GM19240 (cell line): Measurements from ENCODE around the gene HOXB6.

ENCODE experiments used
- DNase-seq: peaks from one replicate; pipeline ENCODE4 v3.0.0; 2011; ENCODE audit warnings: low spot score; ENCODE audit not compliant: insufficient read length

The HOXB6 gene

DNA sequence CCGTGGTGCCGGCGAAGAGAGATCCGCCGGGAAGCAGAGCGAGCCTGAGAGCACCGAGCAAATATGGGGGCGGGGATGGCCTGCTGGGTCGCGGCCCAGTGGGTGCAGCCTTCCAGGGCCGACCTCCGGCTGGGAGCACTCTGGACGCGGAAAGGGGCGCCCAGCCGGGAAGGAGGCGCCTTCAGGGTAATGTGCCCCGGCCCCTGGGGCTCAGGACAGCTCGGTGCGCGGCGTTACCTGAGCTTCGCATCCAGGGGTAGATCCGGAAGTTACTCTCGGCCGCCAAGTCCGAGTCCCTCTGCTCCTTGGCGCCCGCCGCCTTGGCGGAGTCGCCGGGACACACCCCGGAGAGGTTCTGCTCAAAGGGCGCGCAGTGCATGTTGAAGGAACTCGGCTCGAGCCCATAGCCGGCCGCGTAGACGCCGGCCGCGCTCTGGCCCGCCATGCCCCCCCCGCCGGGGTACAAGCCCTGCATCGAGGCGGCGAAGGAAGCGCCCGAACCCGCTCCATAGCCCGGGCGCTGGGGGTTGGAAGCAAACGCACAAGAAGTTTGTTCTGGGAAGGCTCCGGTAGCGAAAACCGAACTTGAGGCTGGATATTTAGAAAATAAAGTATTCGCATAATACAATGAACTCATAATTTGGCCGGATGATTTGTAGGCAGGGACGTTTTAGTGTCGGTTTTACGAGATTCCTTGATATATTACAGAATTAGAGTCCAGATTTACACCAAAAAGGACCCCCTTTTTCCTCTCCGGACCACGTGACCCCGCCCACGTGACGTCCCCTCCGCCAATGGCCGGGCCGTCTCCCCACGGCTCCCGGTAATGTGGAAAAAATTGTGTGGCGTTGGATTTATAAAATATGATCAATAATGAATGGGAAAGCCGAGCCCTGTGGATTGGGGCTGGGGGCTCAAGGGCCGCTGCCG lies 5.8 kb upstream of the HOXB6 start, which contains the start of gene HOXB7:
Gene HOXB7 (minus strand): TSS at position 736 of the 930 bp plus-strand sequence. CDS start 99 bp downstream, at position 637.
- peak; percentile 75 for DNase-seq

DNA sequence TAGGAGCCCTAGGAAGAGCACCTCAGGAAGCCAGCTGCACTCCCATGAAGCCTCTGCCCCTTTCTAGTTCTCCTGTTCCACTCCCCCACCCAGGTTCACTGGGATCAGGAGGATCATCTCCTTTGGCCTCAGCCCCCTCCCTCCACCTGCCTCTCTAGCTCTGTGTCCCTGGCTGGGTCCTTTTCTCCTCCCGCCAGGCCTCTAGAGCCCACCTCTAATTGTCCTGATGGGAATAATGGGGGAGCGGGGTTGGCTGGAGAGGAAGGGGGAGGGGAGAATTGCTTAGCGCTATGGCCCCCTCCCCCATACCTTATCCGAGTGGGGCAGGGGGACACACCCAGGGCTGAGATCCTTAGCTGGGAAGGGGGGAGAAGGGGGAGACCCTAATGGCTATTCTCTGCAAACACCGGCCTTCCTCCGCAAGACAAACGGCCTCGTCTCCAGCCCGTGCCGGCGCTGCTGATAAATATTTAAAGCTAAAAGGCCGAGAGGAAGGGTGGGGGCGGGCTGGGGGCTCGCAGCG lies 5.0 kb upstream of the HOXB6 start:
- no peak for DNase-seq

DNA sequence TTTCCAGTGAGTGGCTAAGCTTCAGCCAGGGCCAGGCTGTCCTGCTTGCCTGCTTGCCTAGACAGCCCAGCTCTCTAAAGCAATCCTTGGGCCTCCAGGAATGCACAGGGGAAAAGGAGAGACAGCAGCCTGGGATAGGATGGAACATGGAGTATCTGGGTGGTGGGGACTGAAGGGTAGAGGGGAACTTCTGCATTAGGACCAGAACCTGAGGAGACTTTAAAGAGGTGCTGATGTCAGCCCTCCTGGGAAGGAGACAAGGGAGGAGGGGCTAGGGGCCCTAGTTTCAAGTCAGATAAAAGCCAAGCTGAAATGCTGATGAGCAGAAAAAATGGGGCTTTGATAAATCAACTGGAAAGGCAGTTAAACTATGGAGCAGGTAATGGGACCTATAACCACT lies 4.2 kb upstream of the HOXB6 start:
- DNase-seq, result no peak

DNA sequence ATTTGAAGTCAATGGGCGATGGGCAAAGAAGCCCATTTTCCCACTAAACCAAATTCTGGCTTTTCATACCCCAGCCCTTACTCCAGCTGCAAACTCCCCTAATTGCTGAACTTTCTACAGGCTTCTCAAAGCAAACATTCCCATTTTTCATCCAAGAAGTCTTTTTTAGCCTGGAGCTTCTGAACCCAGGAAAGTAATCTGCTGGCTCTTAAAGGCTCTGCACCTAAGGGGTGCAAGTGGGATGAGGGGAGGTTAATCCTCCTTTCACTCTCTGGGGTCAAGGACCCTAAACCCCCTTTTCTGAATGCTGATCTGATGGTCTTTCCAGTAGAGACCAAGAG lies 3.7 kb upstream of the HOXB6 start:
- DNase-seq, result no peak

DNA sequence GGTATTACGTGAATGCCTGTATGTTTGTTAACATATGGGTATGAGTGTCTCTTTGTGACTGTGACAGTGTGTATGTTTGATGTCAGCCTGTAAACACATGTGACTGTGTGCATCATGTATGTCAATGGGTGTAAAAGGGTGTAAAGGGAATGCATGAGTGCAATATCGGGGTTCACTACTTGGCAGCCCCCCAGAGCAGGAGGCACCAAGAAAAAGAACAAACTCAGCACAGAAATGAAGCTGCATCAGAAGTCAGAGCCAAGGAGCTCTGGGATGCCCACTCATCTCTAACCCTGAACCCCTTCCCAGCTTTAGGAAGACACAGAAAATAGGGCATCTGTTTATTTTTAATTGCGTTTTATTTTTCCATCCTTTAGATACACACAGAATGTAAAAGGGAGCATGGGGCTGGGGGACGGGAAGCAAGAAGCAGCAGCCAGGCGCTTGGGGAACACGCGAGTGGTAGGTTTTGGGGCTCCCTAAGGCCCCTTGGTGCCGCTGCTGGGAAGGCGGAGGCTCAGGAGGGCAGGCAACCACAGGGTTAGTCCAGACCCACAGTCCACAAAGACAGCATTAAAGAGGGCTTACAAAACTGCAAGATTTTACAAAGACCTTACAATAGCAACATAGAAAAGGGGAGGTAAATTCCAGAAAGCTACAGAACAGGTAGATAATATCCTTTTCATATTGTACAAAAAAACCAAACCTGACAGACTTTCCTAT lies 2.3 kb upstream of the HOXB6 start:
- DNase-seq, result no peak

DNA sequence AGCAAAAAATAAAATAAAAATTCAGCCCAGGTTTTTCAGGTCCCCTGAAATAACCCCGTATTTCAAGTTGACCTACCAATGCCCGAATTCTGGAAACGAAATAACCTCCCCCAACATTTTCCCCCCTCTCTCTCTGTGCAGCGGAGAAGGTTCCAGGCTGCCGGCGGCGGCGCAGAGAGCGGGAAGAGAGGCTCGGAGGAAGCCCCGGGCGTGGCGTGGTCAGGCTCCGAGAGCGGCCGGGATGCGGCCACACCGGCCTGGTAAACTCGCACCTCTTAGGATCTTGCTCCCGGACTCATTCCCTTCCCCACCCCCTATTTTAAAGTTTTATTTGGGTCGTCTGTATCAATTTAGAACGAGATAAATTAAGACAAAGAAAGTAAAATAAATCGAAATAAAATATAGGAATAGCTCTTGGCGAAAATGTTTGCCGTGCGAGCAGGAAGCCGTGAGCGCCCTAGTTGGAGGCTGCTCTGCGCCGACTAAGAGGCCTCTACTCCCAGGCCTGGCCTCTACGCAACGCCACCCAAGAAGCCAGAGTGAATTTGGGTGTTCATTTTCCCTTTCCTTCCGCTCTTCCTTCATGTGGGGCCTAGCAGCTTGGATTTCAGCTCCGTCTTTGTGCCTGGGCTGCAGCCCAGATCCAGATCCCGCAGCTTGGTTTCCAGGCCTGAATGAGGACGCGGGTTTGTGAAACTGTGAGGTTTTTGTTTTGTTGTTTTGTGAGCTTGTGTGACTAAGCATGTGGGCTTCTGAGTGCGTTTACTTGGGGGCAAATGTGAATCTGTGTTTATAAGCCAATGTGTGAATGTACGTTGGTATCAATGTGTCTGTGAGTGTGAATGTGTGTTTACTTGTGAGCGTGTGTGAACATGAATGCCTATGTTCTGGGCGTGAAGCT lies 1.5 kb upstream of the HOXB6 start:
- DNase-seq, result no peak

DNA sequence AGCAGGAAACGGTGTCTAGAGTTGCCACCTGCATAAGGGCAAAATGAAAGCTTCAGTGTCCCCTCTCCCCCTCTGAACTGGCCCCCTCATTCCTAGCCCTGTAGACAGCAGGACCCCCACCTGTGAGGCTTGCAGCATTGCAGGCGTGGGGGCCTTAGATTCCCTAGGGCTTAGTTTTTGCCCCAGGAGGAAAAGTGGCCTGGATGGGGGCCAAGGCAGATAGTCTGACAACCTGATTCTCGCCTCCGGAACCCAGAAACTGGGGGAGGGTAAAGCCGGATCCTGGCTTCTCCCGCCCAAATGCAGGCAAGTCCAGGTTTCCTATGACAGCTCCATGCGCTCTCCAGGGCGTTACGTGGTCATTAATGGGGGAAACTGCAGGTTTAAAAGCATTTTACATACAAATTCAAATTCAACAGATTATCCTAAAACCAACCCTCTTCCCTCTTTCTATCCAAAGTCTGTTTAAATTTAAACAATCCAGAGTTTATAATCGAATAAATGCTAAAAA lies 678 bp upstream of the HOXB6 start:
- no peak for DNase-seq

DNA sequence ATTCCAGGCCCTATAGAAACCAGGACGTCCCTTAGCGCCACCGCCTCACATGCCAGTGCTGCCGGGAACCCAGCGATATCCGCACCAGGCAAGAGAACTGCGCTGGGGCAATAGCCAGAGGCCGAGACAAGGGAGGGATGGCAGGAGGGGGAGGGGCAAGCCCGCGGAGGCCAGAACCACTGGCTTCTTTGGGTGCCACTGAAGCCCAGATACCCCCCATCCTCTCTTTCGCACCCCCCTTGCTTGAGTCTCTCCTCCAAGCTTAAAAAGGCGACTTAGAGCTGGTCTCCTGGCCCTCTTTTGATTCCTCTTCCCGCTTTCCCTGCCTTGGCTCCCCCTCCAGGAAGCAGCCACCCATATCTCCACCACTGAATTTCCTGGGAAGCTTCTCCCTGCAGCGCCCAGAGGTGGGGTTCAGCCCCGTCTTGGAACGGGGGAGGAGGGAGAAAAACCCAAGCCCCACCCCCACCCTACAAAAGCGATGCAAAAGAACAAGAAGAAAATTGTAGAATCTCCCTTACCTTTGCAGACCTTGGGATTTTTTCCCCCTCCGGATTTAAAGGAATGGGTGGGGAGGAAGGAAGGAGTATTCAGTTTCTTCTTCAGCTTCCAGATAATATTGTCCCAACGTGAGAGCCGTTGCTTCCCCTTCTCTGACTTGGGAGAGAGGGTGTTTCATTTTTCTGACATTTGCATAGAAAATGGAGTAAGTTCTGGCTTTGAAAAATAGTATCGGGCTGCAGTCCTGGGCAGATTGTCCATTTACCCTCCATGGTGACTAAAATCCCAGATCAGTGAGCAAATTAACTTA lies 622 bp downstream of the HOXB6 start:
- DNase-seq, result no peak

DNA sequence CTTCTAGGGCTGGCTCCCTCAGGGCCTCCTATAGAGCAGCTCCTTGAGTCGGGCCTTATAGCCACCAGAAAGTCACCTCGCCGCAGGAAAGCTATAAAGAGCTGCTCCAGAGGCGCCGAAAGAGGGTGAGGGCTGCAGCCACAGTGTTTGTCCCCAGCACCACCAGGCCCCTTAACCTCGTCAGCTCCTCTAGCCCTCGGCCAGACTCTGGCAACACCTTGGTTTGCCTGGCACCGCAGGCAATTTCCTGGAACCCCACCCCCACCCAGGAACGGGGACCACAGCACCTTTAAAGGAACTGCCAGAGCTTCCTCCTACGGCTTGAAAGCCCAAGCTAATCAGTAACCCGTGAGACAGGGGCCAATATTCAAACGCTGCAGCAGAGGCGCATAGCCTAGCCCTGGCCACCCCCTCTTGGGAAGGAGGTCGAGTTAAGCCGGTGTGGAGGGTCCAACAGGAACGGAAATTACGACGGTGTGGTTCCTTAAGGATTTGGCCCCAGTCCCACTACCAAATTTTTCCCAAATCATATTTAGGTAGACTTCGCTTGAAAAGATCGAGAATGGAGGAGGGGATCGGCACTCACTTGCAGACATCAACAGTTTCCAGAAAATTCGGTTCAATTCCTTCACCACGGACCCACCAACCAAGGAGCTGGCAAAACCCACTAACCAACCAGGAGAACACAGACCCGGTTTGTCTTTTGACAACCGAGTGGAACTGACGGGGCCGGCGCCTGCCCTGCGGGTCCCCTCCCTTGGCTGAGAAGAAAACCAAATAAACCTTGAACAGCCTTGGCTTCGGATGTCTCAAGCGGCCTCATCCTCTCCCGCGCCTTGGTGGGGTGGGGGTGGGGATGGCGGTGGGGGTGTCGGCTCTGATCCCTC lies 3.0 kb downstream of the HOXB6 start:
- DNase-seq, result no peak

DNA sequence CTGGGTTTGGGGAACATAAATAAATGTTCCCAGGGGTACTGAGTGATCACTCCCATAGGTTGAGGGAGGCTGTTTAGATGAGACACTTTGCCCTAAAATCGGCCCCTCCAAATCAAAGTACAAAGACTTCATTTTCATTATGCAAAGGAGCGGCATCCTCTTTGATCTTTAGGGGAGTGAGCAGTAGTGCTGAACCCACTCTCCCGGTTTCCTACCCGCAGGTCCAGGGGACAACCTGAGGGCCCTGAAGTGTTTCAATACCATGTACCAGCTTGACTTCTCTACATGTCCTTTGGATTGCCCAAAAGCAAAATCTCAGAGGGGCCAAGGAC lies 3.6 kb downstream of the HOXB6 start:
- DNase-seq, result no peak

DNA sequence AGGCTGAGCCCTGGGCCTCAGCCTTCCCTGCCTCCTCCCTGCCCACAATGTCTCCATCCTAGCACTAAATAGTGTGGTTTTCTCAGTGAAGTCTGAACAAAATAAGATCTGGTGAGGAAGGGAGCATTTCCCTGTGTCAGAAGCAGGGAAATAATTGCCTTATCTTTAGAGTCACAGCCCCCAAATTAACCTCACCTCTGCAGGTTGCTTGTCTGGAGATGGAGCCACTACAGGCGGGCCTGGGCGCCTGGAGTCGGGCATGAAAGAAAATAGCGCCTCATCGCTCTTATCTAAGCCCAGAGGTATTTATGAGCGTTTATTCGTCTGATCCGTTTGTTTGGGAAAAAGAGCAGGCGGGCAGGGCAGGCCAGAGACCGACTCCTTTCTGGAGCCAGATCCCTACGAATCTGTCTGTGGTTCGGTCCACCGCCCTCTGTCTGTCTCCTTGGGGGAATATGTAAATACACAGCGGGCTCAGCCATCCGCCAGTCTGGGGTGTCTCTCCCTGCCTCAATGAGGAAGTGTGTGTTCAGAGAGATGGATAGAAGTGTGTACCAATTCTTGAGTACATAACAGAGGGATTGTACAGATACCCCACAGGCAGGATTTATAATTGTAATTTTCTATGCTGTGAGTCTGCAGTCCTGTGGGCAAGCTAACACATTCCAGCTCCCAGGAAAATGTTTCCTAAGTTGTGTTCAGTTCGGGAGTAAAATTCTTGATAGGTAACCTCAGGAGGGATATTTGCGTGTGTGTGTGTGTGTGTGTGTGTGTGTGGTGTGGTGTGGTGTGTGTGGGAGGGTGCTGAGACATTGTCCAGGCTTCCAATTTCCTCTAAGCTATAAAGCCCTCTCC lies 4.3 kb downstream of the HOXB6 start:
- DNase-seq, result no peak

DNA sequence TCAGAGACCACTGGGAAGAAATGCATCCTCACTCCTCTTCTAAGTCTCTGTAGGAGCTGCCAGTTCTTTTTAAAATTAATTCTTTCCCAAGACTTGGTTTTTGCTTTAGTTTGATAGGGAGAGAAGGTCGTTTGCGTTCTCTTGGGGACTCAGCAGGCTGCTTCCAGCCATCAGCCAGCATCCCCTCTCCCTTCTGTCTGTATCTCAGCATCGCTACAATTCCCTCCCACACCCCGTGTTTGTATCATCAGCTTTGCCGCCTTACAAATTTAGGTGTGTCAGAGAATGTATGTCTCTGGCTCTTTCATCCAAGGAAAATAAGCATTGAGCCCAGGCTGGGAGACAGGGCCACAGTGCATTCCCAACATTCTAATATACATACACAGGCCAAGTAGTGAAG lies 5.4 kb downstream of the HOXB6 start:
- no peak for DNase-seq

DNA sequence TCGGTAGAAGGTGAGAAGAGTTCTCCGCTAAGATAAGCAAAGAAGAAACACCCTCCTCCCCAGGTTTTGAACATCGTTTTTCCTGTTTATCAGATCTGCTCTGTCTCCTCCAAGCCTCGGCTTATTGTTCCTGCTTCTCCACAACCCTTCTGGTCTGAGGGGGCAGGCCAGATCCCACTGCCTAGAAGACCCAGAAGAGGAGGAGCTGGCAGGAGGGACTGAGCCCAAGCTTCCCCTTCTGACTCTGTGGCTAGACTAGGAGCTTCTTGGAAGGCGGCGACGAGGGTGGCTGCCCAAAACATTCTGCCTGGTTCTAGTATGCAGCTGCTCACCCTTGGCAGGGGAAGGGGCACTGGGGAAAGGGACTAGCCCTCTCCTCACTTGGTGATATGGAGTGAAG lies 6.0 kb downstream of the HOXB6 start:
- no peak for DNase-seq

DNA sequence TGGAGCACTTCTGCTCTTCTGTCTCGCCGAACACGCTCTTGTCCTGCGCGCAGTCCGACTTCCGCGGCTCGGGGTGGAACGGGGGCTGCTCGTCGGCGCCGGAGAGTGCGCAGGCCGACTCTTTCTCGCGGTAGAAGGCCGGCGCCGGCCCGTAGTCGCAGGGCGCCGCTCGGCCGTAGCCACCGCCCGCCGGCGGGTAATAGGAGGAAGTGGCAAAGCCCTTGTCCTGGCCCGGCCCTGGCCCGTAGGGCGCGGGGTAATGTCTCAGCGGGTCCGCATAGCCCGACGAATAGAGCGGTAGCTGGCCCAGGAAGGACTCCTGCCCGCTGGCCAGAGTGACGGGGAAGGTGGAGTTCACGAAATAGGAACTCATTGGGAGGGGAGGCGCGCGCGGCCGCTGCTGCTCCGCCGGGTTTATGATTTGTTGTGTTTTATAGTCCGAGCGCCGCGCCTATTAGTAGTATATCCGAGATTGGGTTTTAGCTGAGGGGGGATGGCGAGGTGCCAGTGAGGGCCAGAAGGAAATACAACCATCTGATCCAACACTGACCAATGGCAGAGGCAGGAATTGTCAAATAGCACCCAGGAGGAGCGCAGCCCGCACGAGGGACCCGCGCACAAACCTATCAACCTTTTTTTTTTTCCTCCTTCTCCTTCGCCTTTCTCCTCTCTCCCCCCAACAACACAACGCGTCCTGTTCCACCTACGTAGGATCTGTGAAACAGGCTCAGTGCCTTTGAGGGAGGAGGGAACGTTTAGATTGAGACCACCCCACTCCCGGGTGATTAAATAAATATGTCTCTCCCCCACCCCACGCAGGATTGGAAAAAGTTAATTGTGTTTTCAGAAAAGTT lies 6.8 kb downstream of the HOXB6 start:
- no peak for DNase-seq

DNA sequence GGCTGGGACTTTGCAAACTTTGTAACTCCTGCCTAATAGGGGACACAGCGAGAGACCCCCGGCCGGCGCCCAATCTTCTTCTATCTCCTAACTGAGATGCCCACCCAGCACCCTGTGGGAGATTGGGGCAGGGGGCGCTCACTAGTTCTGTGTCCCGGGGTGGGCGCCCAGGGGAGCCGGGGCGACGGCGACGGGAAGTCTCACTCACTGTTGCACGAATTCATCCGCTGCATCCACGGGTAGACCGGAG lies 7.3 kb downstream of the HOXB6 start:
- DNase-seq, result no peak

DNA sequence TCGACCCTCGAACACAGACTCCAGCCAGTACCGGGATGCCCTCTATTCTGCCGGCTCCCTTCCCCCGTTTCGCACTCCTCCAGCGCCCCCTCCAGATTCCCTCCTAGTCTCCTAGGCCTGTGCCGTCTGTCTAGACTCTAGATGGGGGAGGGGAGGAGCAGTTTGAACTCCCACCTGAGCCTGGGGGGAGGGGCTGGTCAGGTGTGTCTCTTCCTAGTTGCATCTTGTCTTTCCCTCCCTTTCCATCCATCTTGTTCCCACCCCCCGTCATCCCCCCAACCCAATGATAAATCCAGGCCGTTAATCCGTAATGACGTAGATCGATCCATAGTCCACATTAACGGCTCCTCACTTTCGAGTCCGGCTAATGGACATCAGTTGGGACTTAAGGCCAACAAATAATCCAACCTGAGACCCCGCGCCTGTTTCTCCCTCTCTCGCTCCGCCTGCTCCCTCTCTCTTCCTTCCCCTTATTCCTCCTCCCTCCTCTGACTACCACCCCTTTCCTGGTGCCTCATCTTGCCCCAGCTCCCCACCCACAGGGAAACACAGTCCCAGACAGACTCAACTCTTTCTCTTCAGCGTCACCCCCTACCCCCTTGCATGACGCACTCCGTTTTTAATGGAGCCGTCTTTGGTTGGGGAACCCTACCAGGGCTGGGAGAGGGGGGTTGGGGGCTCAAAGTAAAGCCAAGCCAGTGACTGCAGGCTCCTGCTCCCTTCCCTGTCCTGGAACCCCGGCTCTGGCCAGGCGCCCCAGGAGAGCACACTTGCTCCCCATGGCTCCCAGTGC lies 7.9 kb downstream of the HOXB6 start:
- no peak for DNase-seq
